Measurements from ENCODE around the gene ANGPTL8.

GRCh38 chr19:11190501-11190900, 48.9 kb upstream of the ANGPTL8 start:
- TF ChIP-seq CTCF (IDR thresholded peaks at IDR 0.05), result no peak
- TF ChIP-seq POLR2A (IDR thresholded peaks at IDR 0.05), result no peak

All from adrenal gland (tissue), 5 donors.